ENCODE measurements around the gene HLA-DQA2.
"Not testable (repeated sequence)": the region's sequence is repeated elsewhere in the genome, so short reads cannot be mapped to it uniquely, and the experiment has no call there.

Gene HLA-DQA2

GRCh38 chr6:32741031-32741960 lies at the start of gene HLA-DQA2:
HLA-DQA2 (plus strand) TSS chr6:32741391; CDS start chr6:32741444, 53 bp downstream.
- no peak for DNase-seq (ENCODE audit: low read depth, low spot score)

- DNase-seq (ENCODE audit: low read depth, low spot score) = peak; percentile 13
These were observed 49.2 kb upstream of the HLA-DQA2 start for GRCh38 chr6:32692019-32692418.

GRCh38 chr6:32697031-32697430 lies 44.2 kb upstream of the HLA-DQA2 start:
- DNase-seq (ENCODE audit: low read depth, low spot score) = no peak

DNA sequence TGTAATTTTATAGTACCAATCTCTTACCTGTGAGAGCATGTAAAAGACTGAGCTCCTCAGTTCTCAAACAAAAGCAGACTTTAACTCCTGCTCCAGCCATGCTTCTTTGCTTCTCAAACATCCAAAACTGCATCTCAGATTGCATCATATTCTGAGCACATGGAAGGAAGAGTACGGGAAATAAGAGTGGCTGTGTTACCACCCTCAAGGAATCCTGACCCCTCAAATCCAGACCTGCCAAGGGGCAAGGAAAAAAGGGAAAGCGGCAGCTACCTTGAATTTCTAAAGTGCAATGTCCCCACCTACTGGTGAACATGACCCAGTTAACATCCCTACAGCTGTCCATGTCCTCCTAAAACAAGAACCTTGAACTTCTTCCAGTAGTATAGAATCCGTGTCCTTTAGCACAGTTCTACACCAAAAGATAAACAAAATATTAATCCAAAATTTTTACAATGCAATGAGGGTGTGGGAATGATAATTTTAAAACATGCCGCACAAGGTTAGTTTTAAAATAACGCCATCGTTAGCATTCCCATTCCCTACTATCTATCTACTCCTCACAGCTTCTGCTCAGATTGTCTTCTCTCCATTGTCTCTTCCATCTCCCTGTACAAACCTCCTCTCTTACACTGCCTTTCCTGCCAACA lies 40.7 kb upstream of the HLA-DQA2 start:
- peak; percentile 72 for DNase-seq (ENCODE audit: low read depth, low spot score)

- DNase-seq (ENCODE audit: low read depth, low spot score) = no peak
These were observed 37.8 kb upstream of the HLA-DQA2 start for GRCh38 chr6:32703347-32703746.

- DNase-seq (ENCODE audit: low read depth, low spot score) = not testable (repeated sequence)
These were observed 36.0 kb upstream of the HLA-DQA2 start for GRCh38 chr6:32705164-32705563.

- DNase-seq (ENCODE audit: low read depth, low spot score) = no peak
These were observed 31.6 kb upstream of the HLA-DQA2 start for GRCh38 chr6:32709625-32710024.

DNA sequence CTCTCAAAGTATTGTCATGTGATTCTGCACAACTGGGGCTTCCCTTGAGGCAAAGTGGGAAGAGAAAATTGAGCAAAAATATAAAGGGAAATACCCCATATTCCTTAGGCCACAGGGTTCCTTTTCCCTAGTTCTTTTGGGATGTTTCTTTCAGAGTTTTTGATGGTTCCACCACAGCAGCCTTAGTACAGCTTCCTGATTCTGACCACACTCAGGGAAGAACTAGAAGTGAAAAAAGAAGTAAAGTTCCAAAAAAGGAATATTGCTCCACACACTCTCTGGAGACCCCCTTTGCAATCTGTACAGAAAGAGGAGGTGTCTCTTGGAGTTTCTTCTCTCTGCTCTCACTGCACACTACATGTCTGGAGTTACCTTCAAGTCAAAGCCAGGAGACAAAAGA lies 27.9 kb upstream of the HLA-DQA2 start:
- DNase-seq (ENCODE audit: low read depth, low spot score) = no peak

GRCh38 chr6:32716396-32716795 lies 24.8 kb upstream of the HLA-DQA2 start:
- no peak for DNase-seq (ENCODE audit: low read depth, low spot score)

- DNase-seq (ENCODE audit: low read depth, low spot score) = no peak
These were observed 22.3 kb upstream of the HLA-DQA2 start for GRCh38 chr6:32718879-32719278.

DNA sequence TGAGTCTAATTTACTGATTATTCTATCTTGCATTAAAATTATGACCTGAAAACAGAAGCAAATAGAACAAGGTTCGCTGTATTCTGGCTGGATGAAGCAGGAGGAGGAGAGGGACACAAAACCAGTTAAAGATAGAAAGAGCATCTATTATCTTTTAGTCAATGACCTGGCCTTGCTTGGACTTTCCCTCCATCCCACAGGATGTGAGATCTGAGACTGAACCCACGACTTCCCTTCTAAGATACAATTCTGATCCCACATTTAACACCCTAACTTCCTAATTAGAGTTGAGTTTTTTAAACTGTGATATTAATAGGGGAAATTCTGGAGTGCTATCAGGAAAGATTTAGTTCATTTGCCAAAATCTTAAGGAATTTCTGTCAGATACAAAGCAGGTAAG lies 3.1 kb upstream of the HLA-DQA2 start:
- DNase-seq (ENCODE audit: low read depth, low spot score) = no peak

DNA sequence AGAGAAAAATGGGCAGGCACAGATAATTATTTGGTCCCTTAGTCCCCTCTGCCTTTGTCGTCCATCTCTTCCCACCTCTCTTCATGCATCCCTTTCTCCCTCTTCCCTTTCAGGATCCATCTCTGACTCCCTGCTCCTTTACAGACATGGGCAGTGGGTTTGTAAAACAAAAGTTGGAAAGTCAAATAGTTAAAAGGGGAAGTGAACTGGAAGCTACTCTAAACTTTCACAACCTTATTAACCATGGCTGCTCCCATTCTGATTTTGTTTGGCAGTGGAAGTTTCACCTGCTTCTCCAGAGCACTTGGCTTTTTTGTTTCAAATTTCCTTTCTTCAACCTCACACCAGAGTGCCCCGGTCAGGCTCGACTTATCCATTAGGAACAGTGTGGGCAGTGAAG lies 1.2 kb downstream of the HLA-DQA2 start:
- no peak for DNase-seq (ENCODE audit: low read depth, low spot score)

- DNase-seq (ENCODE audit: low read depth, low spot score) = no peak
These were observed 3.6 kb downstream of the HLA-DQA2 start for GRCh38 chr6:32744776-32745175.

- DNase-seq (ENCODE audit: low read depth, low spot score) = not testable (repeated sequence)
These were observed 4.5 kb downstream of the HLA-DQA2 start for GRCh38 chr6:32745649-32746048.

DNA sequence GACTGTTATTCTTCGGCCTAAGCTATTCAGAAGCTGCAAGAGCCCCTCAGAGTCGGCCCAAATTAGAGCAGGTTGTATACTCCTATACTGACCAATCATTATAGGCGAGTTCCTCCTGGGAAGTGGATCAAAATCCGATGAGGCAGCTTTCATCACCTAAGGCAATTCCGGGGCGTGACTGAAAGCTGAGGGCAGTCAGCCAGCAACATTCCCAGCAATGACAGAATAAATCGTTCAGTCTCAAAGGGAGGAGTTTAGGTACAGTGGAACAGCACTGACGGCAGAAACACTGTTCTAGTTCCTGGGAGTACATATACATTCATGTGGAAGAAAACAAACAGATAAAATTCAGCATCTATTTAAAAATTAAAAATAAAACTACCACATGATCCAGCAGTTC lies 11.4 kb downstream of the HLA-DQA2 start:
- DNase-seq (ENCODE audit: low read depth, low spot score) = no peak

- DNase-seq (ENCODE audit: low read depth, low spot score) = no peak
These were observed 18.5 kb downstream of the HLA-DQA2 start for GRCh38 chr6:32759669-32760068.

- no peak for DNase-seq (ENCODE audit: low read depth, low spot score)
These were observed 19.9 kb downstream of the HLA-DQA2 start for GRCh38 chr6:32761072-32761471.

DNA sequence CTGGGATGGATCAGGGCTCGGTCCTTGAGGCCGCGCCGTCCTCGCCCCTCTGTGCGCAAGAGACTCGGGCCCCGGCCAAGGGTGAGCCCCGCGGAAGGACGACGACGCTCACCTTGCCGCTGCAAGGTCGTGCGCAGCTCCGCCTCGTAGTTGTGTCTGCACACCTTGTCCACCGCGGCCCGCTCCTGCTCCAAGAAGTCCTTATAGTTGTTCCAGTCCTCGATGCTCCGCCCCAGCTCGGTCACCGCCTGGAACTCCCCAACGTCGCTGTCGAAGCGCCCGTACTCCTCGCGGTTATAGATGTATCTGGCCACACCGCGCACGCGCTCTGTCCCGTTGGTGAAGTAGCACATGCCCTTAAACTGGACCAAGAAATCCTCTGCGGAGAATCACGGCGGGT lies 20.4 kb downstream of the HLA-DQA2 start:
- no peak for DNase-seq (ENCODE audit: low read depth, low spot score)

GRCh38 chr6:32763421-32763820 lies 22.2 kb downstream of the HLA-DQA2 start, which contains the start of gene HLA-DQB2:
HLA-DQB2 (minus strand) TSS chr6:32763532; CDS start chr6:32763470, 62 bp downstream.
- peak; percentile 2 for DNase-seq (ENCODE audit: low read depth, low spot score)

DNA sequence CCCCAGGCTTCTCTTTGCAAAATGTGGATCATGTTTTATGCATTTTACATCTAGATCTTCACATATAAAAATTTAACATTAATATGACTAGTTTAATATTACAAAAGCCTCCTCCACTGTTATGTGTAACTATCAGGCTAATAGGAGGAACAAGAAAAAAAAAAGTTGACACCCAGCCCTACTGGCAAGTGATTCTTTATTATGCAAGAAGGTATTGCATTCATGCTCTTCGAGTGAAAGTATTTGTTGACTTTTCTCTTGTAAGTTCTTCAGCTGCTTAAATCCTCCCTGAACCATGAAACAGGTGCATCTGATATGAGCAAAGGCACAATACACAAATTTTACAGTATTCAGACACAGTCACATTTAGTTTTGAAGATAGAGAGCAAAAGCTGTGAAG lies 22.9 kb downstream of the HLA-DQA2 start:
- DNase-seq (ENCODE audit: low read depth, low spot score) = no peak

DNA sequence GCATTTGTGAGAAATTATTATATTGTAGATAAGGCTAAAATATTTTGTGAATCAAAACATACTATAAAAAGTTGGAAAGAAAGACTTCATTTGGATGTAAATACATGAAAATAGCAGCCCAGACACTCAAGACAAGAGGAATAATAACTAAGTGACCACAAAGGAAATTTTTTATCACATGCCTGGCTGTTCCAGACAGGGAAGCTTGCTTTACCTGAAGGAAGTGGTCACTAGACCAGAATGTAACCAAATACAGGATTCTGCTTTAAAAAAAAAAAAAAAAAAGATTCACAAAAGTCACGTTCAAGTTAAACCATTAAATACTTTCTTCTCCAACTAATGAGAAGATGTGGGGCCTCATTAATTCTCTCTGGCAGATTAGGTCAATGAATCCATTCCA lies 31.5 kb downstream of the HLA-DQA2 start:
- DNase-seq (ENCODE audit: low read depth, low spot score) = no peak

DNA sequence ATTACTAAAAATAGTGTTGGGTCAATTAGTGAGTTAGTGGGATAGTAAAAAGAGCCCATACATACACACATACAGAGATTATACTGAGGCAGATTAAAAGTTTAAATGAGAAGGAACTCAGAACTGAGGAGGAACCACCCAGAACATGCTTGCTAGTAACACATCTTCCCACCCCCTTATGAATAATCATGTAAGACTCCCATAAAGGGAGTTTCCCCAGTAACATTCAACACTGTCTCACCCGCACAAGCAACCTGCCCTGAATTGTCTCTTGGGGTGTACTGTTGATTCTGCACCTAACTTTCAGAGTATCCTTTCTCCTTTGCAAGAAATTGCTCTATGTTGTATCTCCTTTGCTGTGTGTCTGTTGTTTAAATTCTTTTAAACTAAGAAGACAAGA lies 33.2 kb downstream of the HLA-DQA2 start:
- DNase-seq (ENCODE audit: low read depth, low spot score) = no peak

- no peak for DNase-seq (ENCODE audit: low read depth, low spot score)
These were observed 33.9 kb downstream of the HLA-DQA2 start for GRCh38 chr6:32775071-32775470.

Measured in astrocyte of the hippocampus (primary cell).